Right hindlimb (tissue), 1 donor: Measurements from ENCODE around the gene LTBP1.

Experiments used
- DNase-seq: peaks from one replicate; pipeline ENCODE4 v3.0.0-alpha.2; 2018

Gene LTBP1

GRCh38 chr2:33205693-33206434, 259.1 kb downstream of the LTBP1 start:
- no peak for DNase-seq

GRCh38 chr2:33207151-33207740, 260.5 kb downstream of the LTBP1 start:
- DNase-seq, result no peak

- DNase-seq, result no peak
Measured at GRCh38 chr2:33208400-33208799, 261.6 kb downstream of the LTBP1 start.

- DNase-seq, result no peak
Measured at GRCh38 chr2:33209976-33210375, 263.2 kb downstream of the LTBP1 start.

GRCh38 chr2:33210626-33211025, 263.9 kb downstream of the LTBP1 start:
- no peak for DNase-seq

GRCh38 chr2:33212151-33212550, 265.4 kb downstream of the LTBP1 start:
- no peak for DNase-seq

GRCh38 chr2:33213244-33213643, 266.5 kb downstream of the LTBP1 start:
- DNase-seq, result no peak

- DNase-seq, result no peak
Measured at GRCh38 chr2:33213648-33214047, 266.9 kb downstream of the LTBP1 start.

GRCh38 chr2:33214436-33214835, 267.7 kb downstream of the LTBP1 start:
- DNase-seq, result no peak

- no peak for DNase-seq
Measured at GRCh38 chr2:33214857-33215256, 268.1 kb downstream of the LTBP1 start.

- DNase-seq, result peak; percentile 27
Measured at GRCh38 chr2:33215299-33215698, 268.5 kb downstream of the LTBP1 start.

GRCh38 chr2:33215983-33216382, 269.2 kb downstream of the LTBP1 start:
- no peak for DNase-seq

GRCh38 chr2:33216508-33217182, 269.9 kb downstream of the LTBP1 start:
- DNase-seq, result peak; percentile 26

- no peak for DNase-seq
Measured at GRCh38 chr2:33217406-33217805, 270.7 kb downstream of the LTBP1 start.

GRCh38 chr2:33219114-33219513, 272.4 kb downstream of the LTBP1 start:
- no peak for DNase-seq

- DNase-seq, result no peak
Measured at GRCh38 chr2:33219850-33220275, 273.1 kb downstream of the LTBP1 start.

- DNase-seq, result no peak
Measured at GRCh38 chr2:33220533-33220932, 273.8 kb downstream of the LTBP1 start.

- no peak for DNase-seq
Measured at GRCh38 chr2:33221046-33221784, 274.5 kb downstream of the LTBP1 start.

GRCh38 chr2:33222309-33222708, 275.6 kb downstream of the LTBP1 start:
- no peak for DNase-seq

GRCh38 chr2:33223856-33224255, 277.1 kb downstream of the LTBP1 start:
- no peak for DNase-seq

GRCh38 chr2:33225350-33225749, 278.6 kb downstream of the LTBP1 start:
- no peak for DNase-seq

GRCh38 chr2:33226546-33226945, 279.8 kb downstream of the LTBP1 start:
- no peak for DNase-seq

- DNase-seq, result no peak
Measured at GRCh38 chr2:33229646-33230045, 282.9 kb downstream of the LTBP1 start.
